ENCODE data around the gene ACSM2B.
"Not testable (repeated sequence)": the region's sequence is repeated elsewhere in the genome, so short reads cannot be mapped to it uniquely, and the experiment has no call there.

GRCh38 chr16:20578091-20578490, 1.9 kb upstream of the ACSM2B start:
- TF ChIP-seq EZH2phosphoT487 (IDR thresholded peaks at IDR 0.05; ENCODE audit: low read length); CTCF (IDR thresholded peaks at IDR 0.05; ENCODE audit: low read length); EZH2 (optimal IDR thresholded peaks at IDR 0.05; ENCODE audit: low read depth, low read length): not testable (repeated sequence)

All from MM.1S (cell line).